HL-60 (cell line): ENCODE data around the gene TSKS.

Experiments used
- TF ChIP-seq, protein P1 (sequence below): IDR thresholded peaks from 2 replicates; pipeline ENCODE4 v1.6.1; 2012; ENCODE audit warnings: low read depth; ENCODE audit not compliant: insufficient replicate concordance
- TF ChIP-seq, protein P2 (sequence below): IDR thresholded peaks from one replicate; pipeline ENCODE4 v1.5.1; 2011; ENCODE audit warnings: low read length, control low read depth, inconsistent platforms; ENCODE audit not compliant: insufficient read depth

- TF ChIP-seq, protein P1, sequence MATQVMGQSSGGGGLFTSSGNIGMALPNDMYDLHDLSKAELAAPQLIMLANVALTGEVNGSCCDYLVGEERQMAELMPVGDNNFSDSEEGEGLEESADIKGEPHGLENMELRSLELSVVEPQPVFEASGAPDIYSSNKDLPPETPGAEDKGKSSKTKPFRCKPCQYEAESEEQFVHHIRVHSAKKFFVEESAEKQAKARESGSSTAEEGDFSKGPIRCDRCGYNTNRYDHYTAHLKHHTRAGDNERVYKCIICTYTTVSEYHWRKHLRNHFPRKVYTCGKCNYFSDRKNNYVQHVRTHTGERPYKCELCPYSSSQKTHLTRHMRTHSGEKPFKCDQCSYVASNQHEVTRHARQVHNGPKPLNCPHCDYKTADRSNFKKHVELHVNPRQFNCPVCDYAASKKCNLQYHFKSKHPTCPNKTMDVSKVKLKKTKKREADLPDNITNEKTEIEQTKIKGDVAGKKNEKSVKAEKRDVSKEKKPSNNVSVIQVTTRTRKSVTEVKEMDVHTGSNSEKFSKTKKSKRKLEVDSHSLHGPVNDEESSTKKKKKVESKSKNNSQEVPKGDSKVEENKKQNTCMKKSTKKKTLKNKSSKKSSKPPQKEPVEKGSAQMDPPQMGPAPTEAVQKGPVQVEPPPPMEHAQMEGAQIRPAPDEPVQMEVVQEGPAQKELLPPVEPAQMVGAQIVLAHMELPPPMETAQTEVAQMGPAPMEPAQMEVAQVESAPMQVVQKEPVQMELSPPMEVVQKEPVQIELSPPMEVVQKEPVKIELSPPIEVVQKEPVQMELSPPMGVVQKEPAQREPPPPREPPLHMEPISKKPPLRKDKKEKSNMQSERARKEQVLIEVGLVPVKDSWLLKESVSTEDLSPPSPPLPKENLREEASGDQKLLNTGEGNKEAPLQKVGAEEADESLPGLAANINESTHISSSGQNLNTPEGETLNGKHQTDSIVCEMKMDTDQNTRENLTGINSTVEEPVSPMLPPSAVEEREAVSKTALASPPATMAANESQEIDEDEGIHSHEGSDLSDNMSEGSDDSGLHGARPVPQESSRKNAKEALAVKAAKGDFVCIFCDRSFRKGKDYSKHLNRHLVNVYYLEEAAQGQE = no peak
- TF ChIP-seq, protein P2, sequence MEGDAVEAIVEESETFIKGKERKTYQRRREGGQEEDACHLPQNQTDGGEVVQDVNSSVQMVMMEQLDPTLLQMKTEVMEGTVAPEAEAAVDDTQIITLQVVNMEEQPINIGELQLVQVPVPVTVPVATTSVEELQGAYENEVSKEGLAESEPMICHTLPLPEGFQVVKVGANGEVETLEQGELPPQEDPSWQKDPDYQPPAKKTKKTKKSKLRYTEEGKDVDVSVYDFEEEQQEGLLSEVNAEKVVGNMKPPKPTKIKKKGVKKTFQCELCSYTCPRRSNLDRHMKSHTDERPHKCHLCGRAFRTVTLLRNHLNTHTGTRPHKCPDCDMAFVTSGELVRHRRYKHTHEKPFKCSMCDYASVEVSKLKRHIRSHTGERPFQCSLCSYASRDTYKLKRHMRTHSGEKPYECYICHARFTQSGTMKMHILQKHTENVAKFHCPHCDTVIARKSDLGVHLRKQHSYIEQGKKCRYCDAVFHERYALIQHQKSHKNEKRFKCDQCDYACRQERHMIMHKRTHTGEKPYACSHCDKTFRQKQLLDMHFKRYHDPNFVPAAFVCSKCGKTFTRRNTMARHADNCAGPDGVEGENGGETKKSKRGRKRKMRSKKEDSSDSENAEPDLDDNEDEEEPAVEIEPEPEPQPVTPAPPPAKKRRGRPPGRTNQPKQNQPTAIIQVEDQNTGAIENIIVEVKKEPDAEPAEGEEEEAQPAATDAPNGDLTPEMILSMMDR = no peak
Observed at GRCh38 chr19:49738268-49738667, 24.8 kb downstream of the TSKS start.
